Activated T-cell treated with anti-CD3 and anti-CD28 coated beads, Interleukin-2, amount 50 U/mL, for 72 hours (primary cell): Measurements from ENCODE around the gene SERHL2. TPM values are rescaled to one million over a fixed set of nuclear protein-coding genes. Genes with fewer than 3 reads are reported as not detected.
"Not testable (repeated sequence)": the region's sequence is repeated elsewhere in the genome, so short reads cannot be mapped to it uniquely, and the experiment has no call there.

Experiments used
- ATAC-seq, 2 donors: fragments of 150-1000 bp; cut with Tn5 transposase; replicated peaks in 1 of 2; 2 replicates each; pipeline ENCODE4 v1.10.0; 2021; ENCODE audit warnings: moderate library complexity in 2 of 2, mild to moderate bottlenecking in 1 of 2
- DNase-seq, 2 donors: peaks; one replicate each; pipeline ENCODE4 v3.0.0; 2021 to 2022; ENCODE audit warnings: mixed read lengths in 1 of 2
- H3K27ac Mint-ChIP-seq: one replicate; pipeline ENCODE4 v1.8.0; 2022; ENCODE audit warnings: mild to moderate bottlenecking, moderate library complexity, mixed read lengths
- H3K27me3 Mint-ChIP-seq: one replicate; pipeline ENCODE4 v1.8.0; 2022; ENCODE audit warnings: low read depth, mixed read lengths
- H3K36me3 Mint-ChIP-seq, 2 donors: one replicate each; pipeline ENCODE4 v1.8.0; 2022; ENCODE audit warnings: mixed read lengths in 2 of 2, mild to moderate bottlenecking in 1 of 2; ENCODE audit not compliant: insufficient read depth in 2 of 2
- H3K4me1 Mint-ChIP-seq: one replicate; pipeline ENCODE4 v1.8.0; 2022; ENCODE audit warnings: low read depth, mixed read lengths
- H3K4me3 Mint-ChIP-seq, 2 donors: one replicate each; pipeline ENCODE4 v1.8.0; 2022; ENCODE audit warnings: mild to moderate bottlenecking in 2 of 2, mixed read lengths in 2 of 2, moderate library complexity in 2 of 2
- H3K9me3 Mint-ChIP-seq, 2 donors: one replicate each; pipeline ENCODE4 v1.8.0; 2022; ENCODE audit warnings: mixed read lengths in 2 of 2
- total RNA-seq, 2 donors: library from RNA; stranded (reverse); gene quantifications; one replicate each; pipeline ENCODE4 v1.2.3, GENCODE V29; 2022

The SERHL2 gene
- total RNA-seq, 2 donors from 2014 or later: 1.2 to 1.6 TPM

- Mint-ChIP-seq H3K9me3 (no peaks in the 10 kb centered on the region), H3K36me3 (peaks cover 9 to 15% of the 10 kb centered on the region in 2 donors), H3K27me3 (no peaks in the 10 kb centered on the region), H3K4me1 (peaks cover 77% of the 10 kb centered on the region), H3K27ac (peak overlapping the region; percentile 69), H3K4me3 (no peak overlapping the region)
- ATAC-seq (no peak), DNase-seq (no peak)
These were observed 54.5 kb downstream of the SERHL2 start for GRCh38 chr22:42608136-42608822.

GRCh38 chr22:42608823-42609361 is 55.1 kb downstream of the SERHL2 start:
- Mint-ChIP-seq H3K36me3 (peaks cover 12 to 16% of the 10 kb centered on the region in 2 donors), H3K9me3 (no peaks in the 10 kb centered on the region)

DNA sequence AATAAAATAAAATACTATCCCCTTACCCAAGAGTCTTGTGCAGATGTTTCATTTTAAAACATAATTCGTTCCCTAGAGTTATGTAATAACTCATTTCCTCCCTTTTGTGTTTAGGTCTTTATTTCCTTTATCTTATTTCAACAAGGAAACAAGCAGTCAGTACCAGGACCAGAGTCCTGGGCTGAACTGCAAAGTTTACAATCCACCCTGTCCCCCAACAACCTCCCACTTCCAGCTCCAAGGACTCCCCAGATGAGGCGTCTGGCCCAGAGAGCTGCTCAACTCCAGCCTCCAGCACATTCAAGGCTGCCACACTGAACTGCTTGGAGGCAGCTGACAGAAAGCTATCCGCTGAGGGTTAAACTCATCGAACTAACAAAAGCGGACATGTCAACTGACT is 56.4 kb downstream of the SERHL2 start:
- H3K9me3 Mint-ChIP-seq: no peaks in the 10 kb centered on the region
- H3K4me1 Mint-ChIP-seq: peaks cover 78% of the 10 kb centered on the region
- DNase-seq: no peak
- peak overlapping the region; percentile 80 for H3K27ac Mint-ChIP-seq
- H3K27me3 Mint-ChIP-seq: no peaks in the 10 kb centered on the region
- H3K36me3 Mint-ChIP-seq: peaks cover 12 to 17% of the 10 kb centered on the region in 2 donors
- H3K4me3 Mint-ChIP-seq: peak overlapping the region in 1 of 2 donors; percentile 39
- no peak for ATAC-seq

More at GRCh38 chr22:42608823-42609361, 55.1 kb downstream of the SERHL2 start:
- ATAC-seq (peak; percentile 44 to 56), DNase-seq (no peak)
- Mint-ChIP-seq H3K4me3 (peak overlapping the region in 1 of 2 donors; percentile 34), H3K27me3 (no peaks in the 10 kb centered on the region), H3K4me1 (peaks cover 79% of the 10 kb centered on the region), H3K27ac (peak overlapping the region; percentile 69)

GRCh38 chr22:42611051-42611450 is 57.3 kb downstream of the SERHL2 start:
- peaks cover 12 to 17% of the 10 kb centered on the region in 2 donors for H3K36me3 Mint-ChIP-seq
- DNase-seq (no peak), ATAC-seq (no peak)
- peak overlapping the region; percentile 22 to 55 for H3K4me3 Mint-ChIP-seq
- peak overlapping the region; percentile 80 for H3K27ac Mint-ChIP-seq
- peaks cover 78% of the 10 kb centered on the region for H3K4me1 Mint-ChIP-seq
- H3K9me3 Mint-ChIP-seq: no peaks in the 10 kb centered on the region
- H3K27me3 Mint-ChIP-seq: no peaks in the 10 kb centered on the region

DNA sequence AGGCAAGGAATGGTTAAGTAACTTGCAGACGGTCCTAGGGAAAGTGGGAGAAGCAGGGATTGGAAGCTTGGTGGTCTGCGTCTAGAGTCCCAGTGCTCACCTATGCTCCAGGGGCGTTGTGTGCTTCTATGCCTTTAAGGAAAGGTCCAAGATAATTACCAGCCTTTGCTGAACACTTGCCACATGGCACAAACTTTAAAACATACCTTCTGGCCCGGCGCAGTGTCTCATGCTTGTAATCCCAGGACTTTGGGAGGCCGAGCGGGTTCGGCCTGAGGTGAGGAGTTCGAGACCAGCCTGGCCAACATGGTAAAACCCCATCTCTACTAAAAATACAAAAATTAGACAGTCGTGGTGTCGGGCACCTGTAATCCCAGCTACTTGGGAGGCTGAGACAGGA is 58.6 kb downstream of the SERHL2 start:
- Mint-ChIP-seq H3K36me3 (peaks cover 10 to 14% of the 10 kb centered on the region in 2 donors), H3K4me1 (peaks cover 73% of the 10 kb centered on the region), H3K4me3 (peak overlapping the region; percentile 92 to 93), H3K27ac (peak overlapping the region; percentile 84), H3K27me3 (no peaks in the 10 kb centered on the region), H3K9me3 (no peaks in the 10 kb centered on the region)
- ATAC-seq: no peak
- DNase-seq: no peak

- DNase-seq (peak; percentile 18 to 42), ATAC-seq (no peak)
- H3K27me3 Mint-ChIP-seq: no peaks in the 10 kb centered on the region
- H3K4me1 Mint-ChIP-seq: peaks cover 74% of the 10 kb centered on the region
- H3K9me3 Mint-ChIP-seq: no peaks in the 10 kb centered on the region
- peak overlapping the region; percentile 87 for H3K27ac Mint-ChIP-seq
- H3K4me3 Mint-ChIP-seq: peak overlapping the region; percentile 92 to 93
- peaks cover 10 to 12% of the 10 kb centered on the region in 2 donors for H3K36me3 Mint-ChIP-seq
These were observed 60.1 kb downstream of the SERHL2 start for GRCh38 chr22:42613872-42614301.

- H3K36me3 Mint-ChIP-seq: peaks cover 10 to 12% of the 10 kb centered on the region in 2 donors
- DNase-seq (peak; percentile 98 to 99), ATAC-seq (peak; percentile 64 to 66)
- no peaks in the 10 kb centered on the region for H3K27me3 Mint-ChIP-seq
- H3K4me1 Mint-ChIP-seq: peaks cover 68% of the 10 kb centered on the region
- peak within 1 kb of the TSS; percentile 100 for H3K27ac Mint-ChIP-seq
- H3K4me3 Mint-ChIP-seq: peak within 1 kb of the TSS; percentile 92 to 97
- no peaks in the 10 kb centered on the region for H3K9me3 Mint-ChIP-seq
These were observed 60.7 kb downstream of the SERHL2 start, which contains the start of gene POLDIP3 for GRCh38 chr22:42614312-42615091. Gene POLDIP3, minus strand, starts transcription at chr22:42614883. Its CDS starts 26 bp downstream, at chr22:42614857.

DNA sequence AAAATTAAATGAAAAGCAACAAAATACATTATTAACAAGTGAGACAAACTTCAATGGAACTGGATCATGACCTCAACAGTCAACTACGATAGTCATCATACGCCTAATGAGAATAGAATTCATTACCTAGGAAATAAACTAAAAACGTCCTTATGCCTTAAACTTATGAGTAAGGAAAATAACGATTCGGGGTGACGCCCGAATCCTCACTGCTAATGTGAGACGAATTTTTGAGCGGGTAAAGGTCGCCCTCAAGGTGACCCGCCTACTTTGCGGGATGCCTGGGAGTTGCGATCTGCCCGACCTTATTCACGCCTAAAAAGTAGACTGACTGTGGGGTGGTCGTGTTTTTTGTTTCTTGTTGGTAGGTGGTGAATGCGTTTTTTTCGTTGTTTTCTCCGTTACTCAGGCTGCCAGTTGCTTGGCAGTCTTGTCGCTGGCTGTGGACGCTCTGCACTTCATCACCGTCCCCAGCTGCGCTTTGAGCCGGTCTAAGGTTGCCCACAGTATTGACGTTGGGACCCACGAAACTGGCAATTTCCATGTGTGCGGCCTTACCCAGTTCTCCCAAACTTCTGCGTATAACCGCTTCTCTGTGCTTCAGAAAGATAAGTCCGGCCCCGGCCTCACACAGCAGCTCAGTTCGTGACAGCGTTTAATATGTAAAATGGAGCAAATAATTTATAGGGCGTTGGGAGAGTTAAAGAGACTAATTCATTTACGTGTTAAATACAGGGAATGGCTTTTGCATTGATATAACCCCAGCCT is 61.5 kb downstream of the SERHL2 start:
- Mint-ChIP-seq H3K4me3 (peak overlapping the region; percentile 92 to 97), H3K4me1 (peaks cover 60% of the 10 kb centered on the region), H3K27me3 (no peaks in the 10 kb centered on the region), H3K36me3 (peaks cover 9 to 12% of the 10 kb centered on the region in 2 donors), H3K9me3 (no peaks in the 10 kb centered on the region), H3K27ac (peak overlapping the region; percentile 100)
- DNase-seq: peak; percentile 89 to 93
- peak; percentile 76 to 80 for ATAC-seq

GRCh38 chr22:42615860-42616175 is 62.1 kb downstream of the SERHL2 start:
- not testable (repeated sequence) for H3K9me3 Mint-ChIP-seq, DNase-seq, H3K27me3 Mint-ChIP-seq
- peak overlapping the region; percentile 92 to 97 for H3K4me3 Mint-ChIP-seq
- ATAC-seq: peak in 1 of 2 donors; percentile 52
- peaks cover 55% of the 10 kb centered on the region for H3K4me1 Mint-ChIP-seq
- peaks cover 8 to 12% of the 10 kb centered on the region in 2 donors for H3K36me3 Mint-ChIP-seq
- H3K27ac Mint-ChIP-seq: peak overlapping the region; percentile 100

GRCh38 chr22:42617155-42617983 is 63.6 kb downstream of the SERHL2 start:
- H3K4me3 Mint-ChIP-seq: no peak overlapping the region
- no peak overlapping the region for H3K27ac Mint-ChIP-seq
- H3K9me3 Mint-ChIP-seq: no peaks in the 10 kb centered on the region
- H3K36me3 Mint-ChIP-seq: peaks cover 5 to 7% of the 10 kb centered on the region in 2 donors
- no peak for DNase-seq
- H3K4me1 Mint-ChIP-seq: peaks cover 40% of the 10 kb centered on the region
- no peak for ATAC-seq
- no peaks in the 10 kb centered on the region for H3K27me3 Mint-ChIP-seq

- H3K9me3 Mint-ChIP-seq: no peaks in the 10 kb centered on the region
- H3K27me3 Mint-ChIP-seq: no peaks in the 10 kb centered on the region
- no peak for DNase-seq
- no peak overlapping the region for H3K27ac Mint-ChIP-seq
- H3K4me3 Mint-ChIP-seq: no peak overlapping the region
- no peaks in the 10 kb centered on the region for H3K36me3 Mint-ChIP-seq
- ATAC-seq: no peak
- H3K4me1 Mint-ChIP-seq: peaks cover 21% of the 10 kb centered on the region
These were observed 65.7 kb downstream of the SERHL2 start for GRCh38 chr22:42619261-42620063.
